Fibroblast of the conjunctiva (primary cell): ENCODE measurements around the gene PTGES3.
"Not testable (repeated sequence)": the region's sequence is repeated elsewhere in the genome, so short reads cannot be mapped to it uniquely, and the experiment has no call there.

Experiments used
- DNase-seq: peaks from one replicate; pipeline ENCODE4 v3.0.0-alpha.2; 2010; ENCODE audit warnings: low read depth

Gene PTGES3

GRCh38 chr12:56709759-56710376 lies 21.8 kb upstream of the PTGES3 start:
- no peak for DNase-seq

DNA sequence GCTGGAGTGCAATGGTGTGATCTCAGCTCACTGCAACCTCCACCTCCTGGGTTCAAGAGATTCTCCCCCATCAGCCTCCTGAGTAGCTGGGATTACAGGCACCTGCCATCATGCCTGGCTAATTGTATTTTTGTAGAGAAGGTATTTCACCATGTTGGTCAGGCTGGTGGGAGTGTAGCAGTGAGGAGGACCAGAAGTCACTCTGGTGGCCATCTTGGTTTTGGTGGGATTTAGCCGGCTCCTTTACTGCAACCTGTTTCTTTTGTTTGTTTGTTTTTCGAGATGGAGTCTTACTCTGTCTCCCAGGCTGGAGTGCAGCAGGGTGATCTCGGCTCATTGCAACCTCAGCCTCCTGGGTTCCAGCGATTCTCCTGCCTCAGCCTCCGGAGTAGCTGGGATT lies 16.4 kb upstream of the PTGES3 start:
- not testable (repeated sequence) for DNase-seq

DNA sequence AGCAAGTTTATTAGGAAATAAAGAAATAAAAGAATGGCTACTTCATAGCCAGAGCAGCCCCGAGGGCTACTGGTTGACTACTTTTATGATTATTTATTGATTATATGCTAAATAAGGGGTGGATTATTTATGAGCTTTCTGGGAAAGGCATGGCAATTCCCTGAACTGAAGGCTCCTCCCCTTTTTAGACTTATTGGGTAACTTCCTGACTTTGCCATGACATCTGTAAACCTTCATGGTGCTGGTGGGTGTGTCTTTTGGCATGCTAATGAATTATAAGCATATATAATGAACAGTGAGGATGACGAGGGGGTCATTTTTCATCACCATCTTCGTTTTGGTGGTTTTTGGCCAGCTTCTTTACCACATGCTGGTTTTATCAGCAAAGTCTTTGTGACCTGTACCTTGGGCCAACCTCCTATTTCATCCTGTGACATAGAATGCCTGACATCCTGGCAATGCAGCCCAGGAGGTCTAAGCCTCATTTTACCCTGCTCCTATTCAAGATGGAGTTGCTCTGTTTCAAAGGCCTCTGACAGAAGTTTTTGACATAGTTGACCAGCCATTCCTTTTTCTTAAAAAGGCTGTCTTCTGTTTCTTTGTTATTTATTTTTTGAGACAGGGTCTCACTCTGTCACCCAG lies 11.1 kb upstream of the PTGES3 start:
- DNase-seq = no peak

GRCh38 chr12:56695327-56696101 lies 7.4 kb upstream of the PTGES3 start:
- no peak for DNase-seq

- no peak for DNase-seq
Measured at GRCh38 chr12:56694161-56694560, 6.1 kb upstream of the PTGES3 start.

DNA sequence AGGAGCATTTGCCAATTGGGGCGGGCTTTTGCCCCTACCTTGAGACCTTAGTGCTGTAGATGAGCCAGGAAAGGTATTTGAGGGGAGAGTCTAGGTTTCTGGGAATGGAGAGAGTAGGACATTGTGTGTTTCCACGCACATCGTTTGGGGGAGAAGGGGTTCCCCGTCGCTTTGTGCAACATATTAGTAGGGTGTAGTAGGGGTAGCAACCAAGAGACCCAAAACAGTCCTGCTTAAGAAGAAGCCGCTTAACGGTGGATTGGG lies 694 bp upstream of the PTGES3 start:
- DNase-seq = no peak

DNA sequence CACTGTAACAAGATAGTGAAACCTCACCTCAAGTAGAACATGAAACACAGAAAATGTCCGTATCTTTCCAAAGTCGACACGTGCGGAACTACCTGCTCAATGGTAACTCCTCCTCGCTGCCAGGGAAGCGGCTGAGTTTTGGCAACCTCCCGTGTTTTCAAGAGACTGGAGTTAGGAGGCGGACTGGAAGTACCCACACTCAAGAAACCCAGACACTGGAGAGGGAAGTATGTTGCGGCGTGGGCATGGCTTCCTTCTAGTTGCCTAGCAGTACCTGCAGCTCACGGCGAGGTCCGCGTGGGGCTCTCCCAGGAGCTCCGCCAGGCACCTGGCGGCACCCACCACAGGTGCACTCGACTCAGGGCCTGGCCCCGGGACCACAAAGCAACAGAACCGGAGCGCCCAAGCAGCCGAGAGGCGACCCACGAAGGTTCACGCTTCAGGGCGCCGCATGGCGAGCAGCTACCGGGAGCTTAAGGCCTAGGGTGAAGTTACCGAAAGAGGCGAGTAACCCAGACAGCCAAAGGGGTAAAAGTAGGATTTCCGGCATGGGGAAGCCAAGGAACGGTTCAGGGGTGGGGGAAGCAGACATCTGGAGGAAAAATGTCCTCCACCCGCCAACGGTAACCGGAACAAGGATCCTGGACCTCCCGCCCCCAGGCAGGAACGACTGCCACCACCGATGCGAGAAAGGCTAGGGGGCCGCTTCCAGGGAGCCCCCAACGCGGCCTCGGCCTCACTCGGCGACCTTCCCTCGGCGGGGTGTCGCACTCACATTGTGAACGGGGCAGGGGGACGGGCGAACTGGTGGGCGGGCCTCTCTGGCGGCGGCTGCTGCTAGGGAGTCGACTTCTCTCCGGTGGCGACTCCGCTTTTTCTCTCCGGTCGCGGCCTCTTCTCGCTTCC lies 608 bp downstream of the PTGES3 start:
- DNase-seq = no peak

GRCh38 chr12:56684745-56685359 lies 3.2 kb downstream of the PTGES3 start:
- no peak for DNase-seq

DNA sequence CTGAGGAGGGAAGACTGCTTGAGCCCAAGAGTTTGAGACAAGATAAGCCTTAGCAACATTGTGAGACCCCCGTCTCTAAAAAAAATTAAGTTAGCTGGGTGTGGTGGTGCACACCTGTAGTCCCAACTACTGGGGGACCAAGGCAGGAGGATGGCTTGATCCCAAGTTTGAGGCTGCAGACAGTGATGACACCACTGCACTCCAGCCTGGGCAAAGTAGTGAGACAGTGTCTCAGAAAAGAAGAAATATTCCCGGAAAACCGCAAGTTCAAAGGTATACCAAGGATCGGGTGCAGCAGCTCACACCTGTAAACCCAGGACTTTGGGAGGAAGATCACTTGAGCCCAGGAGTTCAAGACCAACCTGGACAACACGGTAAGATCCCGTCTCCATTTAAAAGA lies 5.8 kb downstream of the PTGES3 start:
- no peak for DNase-seq

DNA sequence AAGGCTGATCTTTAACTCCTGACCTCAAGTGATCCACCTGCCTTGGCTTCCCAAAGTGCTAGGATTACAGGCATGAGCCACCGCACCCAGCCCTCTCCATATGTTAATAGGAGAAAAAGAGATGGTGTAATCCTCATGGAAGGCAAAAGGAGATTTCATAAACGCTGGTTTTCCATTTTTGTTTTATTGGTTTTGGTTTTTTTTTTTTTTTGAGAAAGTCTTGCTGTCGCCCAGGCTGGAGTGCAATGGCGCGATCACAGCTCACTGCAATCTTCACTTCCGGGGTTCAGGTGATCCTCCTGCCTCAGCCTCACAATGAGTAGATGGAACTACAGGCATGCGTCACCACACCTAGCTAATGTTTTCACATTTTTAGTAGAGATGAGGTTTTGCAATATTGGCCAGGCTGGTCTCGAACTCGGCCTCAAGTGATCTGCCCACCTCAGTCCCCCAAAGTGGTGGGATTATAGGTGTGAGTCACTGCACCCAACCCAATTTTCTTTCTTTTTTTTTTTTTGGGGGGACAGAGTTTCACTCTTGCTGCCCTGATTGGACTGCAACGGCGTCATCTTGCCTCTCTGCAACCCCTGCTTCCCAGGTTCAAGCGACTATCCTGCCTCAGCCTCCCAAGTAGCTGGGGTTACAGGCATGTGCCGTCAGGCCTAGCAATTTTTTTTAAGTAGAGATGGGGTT lies 8.1 kb downstream of the PTGES3 start:
- no peak for DNase-seq

DNA sequence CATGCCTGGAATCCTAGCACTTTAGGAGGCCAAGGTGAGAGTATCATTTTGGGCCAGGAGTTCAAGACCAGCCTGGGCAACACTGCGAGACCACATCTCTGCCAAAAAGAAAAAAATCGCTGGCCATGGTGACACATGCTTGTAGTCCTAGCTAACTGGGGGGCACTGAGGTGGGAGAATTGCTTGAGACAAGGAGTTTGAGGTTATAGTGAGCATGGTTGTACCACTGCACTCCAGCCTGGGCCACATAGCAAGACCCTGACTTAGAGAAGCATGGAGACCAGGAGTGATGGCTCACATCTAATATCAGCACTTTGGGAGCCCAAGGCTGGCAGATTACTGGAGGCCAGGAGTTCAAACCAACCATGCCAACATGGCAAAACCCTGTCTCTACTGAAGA lies 9.2 kb downstream of the PTGES3 start:
- DNase-seq = no peak

DNA sequence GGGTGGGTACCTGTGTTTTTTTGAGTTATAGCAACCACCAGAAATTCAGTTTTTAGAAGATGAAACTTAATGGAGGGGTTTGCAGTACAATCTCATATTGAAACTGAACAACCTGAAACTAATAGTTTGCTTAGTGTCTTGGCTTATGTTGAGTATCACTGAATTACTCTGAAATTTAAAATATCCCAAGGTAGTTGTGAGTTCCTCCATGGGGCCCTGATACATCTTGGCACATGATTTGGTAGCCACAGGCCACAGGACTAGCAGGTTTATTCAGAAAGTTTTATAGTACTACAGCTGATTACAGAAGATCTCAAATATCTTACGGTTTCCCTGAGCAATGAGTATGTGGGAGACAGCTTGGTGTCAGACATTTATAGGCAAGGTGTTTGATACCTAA lies 10.4 kb downstream of the PTGES3 start:
- no peak for DNase-seq

DNA sequence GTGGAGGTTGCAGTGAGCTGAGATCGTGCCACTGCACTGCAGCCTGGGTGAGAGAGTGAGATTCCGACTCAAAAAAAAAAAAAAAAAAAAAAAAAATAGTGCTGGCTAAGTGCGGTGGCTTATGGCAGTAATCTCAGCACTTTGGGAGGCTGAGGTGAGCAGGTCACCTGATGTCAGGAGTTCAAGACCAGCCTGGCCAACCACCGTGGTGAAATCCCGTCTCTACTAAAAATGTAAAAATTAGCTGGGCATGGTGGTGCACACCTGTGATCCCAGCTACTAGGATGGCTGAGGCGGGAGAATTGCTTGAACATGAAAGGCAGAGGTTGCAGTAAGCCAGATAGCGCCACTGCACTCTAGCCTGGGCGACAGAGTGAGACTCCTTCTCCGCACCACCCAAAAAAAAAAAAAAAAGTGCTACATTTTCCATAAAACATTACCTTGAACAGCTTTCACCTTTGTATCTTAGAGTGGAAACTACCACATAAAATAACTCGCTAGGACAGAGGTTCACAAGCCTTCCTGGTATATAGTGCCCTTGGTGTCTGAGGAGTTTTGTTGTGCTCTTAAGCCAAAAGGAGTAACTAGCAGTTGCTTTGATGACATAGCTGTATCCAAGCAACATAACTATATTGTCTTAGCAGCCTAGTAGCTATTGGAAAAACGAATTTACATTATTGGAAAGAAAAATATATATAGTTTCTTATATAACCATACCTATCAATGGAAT lies 11.1 kb downstream of the PTGES3 start:
- no peak for DNase-seq

GRCh38 chr12:56671608-56672007 lies 16.5 kb downstream of the PTGES3 start:
- no peak for DNase-seq

GRCh38 chr12:56670836-56671235 lies 17.2 kb downstream of the PTGES3 start:
- DNase-seq = no peak

DNA sequence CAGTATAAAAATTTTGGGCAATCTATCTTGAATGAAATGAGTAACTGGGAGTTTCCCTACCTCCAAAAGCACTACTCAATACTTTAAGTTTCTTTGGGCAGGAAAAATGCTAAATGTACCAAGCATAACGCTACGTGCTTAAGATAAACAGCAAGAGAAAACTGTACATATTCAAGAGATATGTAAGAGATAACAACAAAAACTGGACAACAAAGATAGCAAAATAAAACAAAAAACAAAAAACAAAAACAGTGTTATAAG lies 20.0 kb downstream of the PTGES3 start:
- no peak for DNase-seq

DNA sequence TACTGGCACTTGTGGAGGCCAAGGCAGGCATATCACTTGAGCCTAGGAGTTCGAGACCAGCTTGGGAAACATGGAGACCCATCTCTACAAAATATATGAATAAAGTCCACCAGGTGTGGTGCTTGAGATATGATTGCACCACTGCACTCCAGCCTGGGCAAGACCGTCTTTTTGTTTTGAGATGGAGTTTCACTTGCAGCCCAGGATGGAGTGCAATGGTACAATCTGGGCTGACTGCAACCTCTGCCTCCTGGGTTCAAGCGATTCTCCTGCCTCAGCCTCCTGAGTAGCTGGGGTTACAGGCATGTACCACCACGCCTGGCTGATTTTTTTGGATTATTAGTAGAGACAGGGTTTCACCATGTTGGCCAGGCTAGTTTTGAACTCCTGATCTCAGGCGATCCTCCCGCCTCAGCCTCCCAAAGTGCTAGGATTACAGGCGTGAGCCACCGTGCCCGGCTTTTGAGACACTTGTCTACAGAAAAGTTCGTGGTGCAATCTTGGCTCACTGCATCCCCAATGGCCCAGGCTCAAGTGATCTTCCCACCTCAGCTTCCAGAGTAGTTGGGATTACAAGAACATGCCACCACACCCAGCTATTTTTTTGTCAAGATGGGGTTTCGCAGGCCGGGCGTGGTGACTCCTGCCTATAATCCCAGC lies 26.0 kb downstream of the PTGES3 start:
- DNase-seq = no peak

- no peak for DNase-seq
Measured at GRCh38 chr12:56661560-56661959, 26.5 kb downstream of the PTGES3 start.

GRCh38 chr12:56658921-56659320 lies 29.2 kb downstream of the PTGES3 start:
- DNase-seq = no peak
